Measurements from ENCODE around the gene RAD51B.

Gene RAD51B

DNA sequence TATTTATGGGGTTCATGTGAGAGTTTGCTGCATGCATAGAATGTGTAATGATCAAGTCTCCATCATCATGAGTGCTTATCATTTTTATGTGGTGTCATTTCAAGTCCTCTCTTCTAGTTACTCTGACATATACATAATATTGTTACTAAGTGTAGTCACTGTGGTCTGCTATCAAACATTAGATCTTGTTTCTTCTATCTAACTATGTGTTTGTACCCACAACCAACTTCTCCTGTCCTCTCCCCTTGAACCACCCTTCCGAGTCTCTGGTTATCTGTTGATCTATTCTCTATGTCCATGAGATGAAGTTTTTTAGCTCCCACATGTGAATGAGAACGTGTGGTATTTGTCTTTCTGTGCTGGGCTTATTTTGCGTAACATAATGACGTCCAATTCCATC lies 107.7 kb downstream of the RAD51B start:
- in situ Hi-C loops (cut with HindIII; ENCODE audit: low sequenced_read_pairs), result no loop called here
- no peak overlapping the region for H3K4me3 ChIP-seq (ENCODE audit: low read depth, low read length)
- TF ChIP-seq, protein P1, sequence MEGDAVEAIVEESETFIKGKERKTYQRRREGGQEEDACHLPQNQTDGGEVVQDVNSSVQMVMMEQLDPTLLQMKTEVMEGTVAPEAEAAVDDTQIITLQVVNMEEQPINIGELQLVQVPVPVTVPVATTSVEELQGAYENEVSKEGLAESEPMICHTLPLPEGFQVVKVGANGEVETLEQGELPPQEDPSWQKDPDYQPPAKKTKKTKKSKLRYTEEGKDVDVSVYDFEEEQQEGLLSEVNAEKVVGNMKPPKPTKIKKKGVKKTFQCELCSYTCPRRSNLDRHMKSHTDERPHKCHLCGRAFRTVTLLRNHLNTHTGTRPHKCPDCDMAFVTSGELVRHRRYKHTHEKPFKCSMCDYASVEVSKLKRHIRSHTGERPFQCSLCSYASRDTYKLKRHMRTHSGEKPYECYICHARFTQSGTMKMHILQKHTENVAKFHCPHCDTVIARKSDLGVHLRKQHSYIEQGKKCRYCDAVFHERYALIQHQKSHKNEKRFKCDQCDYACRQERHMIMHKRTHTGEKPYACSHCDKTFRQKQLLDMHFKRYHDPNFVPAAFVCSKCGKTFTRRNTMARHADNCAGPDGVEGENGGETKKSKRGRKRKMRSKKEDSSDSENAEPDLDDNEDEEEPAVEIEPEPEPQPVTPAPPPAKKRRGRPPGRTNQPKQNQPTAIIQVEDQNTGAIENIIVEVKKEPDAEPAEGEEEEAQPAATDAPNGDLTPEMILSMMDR (IDR thresholded peaks at IDR 0.05; ENCODE audit: low read depth, low read length), result no peak
- DNase-seq (ENCODE audit: low read depth, low spot score), result no peak

DNA sequence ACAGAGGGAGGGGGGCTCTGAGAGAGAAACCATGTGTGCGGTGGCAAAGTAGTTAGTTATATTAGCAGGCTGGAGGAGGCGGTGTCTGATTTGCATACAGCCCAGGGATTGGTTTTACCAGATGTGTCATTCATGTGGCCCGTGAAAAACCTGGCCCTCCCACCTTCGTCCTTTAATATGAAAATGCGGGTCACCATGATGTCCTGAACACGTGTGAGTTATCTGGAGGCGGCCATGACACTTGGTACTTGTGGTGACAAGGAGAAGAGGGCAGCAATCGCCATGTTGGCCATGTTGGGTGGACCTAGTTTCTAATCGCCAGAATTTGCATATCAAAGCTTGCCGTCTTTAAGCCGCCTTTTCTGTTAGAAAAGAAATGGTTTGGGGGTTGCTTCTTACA lies 108.8 kb downstream of the RAD51B start:
- DNase-seq (ENCODE audit: low read depth, low spot score), result no peak
- in situ Hi-C loops (cut with HindIII; ENCODE audit: low sequenced_read_pairs), result no loop called here
- TF ChIP-seq, protein P1 (IDR thresholded peaks at IDR 0.05; ENCODE audit: low read depth, low read length), result no peak
- no peak overlapping the region for H3K4me3 ChIP-seq (ENCODE audit: low read depth, low read length)

GRCh38 chr14:67932708-67933246 lies 113.2 kb downstream of the RAD51B start:
- no peak for DNase-seq (ENCODE audit: low read depth, low spot score)
- TF ChIP-seq, protein P1 (IDR thresholded peaks at IDR 0.05; ENCODE audit: low read depth, low read length), result no peak
- no peak overlapping the region for H3K4me3 ChIP-seq (ENCODE audit: low read depth, low read length)
- in situ Hi-C loops (cut with HindIII; ENCODE audit: low sequenced_read_pairs), result no loop called here

DNA sequence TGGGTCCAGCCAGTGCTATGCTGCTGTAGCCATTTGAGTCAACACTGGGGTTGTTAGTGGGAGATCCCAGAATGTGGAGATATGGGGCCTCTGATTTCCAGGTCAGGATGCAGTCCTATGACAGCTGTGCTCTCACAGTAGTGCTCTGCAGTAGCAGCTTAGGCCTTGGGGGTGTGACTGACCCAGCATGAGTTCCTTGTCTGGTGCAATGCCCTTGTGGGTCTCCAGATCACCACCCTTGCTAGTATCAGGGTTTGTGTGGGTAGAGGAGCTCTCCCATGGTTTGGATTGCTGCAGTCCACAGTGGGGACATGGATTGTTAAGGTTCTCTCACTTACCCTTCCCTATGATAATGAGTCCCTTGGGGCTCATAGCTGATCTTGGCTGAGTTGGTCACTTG lies 113.7 kb downstream of the RAD51B start:
- H3K4me3 ChIP-seq (ENCODE audit: low read depth, low read length), result no peak overlapping the region
- TF ChIP-seq, protein P1 (IDR thresholded peaks at IDR 0.05; ENCODE audit: low read depth, low read length), result no peak
- DNase-seq (ENCODE audit: low read depth, low spot score), result no peak
- in situ Hi-C loops (cut with HindIII; ENCODE audit: low sequenced_read_pairs), result no loop called here

DNA sequence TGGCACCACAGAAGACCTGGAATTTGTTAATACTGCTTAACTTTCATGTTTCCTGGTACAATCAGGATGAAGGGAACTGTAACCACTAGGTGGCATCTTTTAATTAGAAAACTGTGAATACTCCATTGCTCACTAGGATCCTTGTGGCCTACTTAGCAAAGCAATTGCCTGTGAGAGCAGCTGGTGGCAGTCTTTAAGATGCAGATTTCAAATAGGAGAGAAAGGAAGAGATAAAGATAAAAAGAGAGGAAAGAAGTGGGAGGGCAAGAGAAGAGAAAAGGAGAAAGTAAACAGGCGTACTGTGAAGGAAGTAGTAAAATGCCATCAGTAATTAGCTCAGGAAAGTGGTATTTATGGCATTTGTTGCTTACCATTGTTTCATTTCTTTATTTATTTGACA lies 114.5 kb downstream of the RAD51B start:
- in situ Hi-C loops (cut with HindIII; ENCODE audit: low sequenced_read_pairs), result no loop called here
- H3K4me3 ChIP-seq (ENCODE audit: low read depth, low read length), result no peak overlapping the region
- peak; percentile 86 for DNase-seq (ENCODE audit: low read depth, low spot score)
- TF ChIP-seq, protein P1 (IDR thresholded peaks at IDR 0.05; ENCODE audit: low read depth, low read length), result peak; percentile 66

- DNase-seq (ENCODE audit: low read depth, low spot score), result no peak
- H3K4me3 ChIP-seq (ENCODE audit: low read depth, low read length), result no peak overlapping the region
- TF ChIP-seq, protein P1 (IDR thresholded peaks at IDR 0.05; ENCODE audit: low read depth, low read length), result no peak
- in situ Hi-C loops (cut with HindIII; ENCODE audit: low sequenced_read_pairs), result no loop called here
Measured at GRCh38 chr14:67934862-67935261, 115.3 kb downstream of the RAD51B start.

- in situ Hi-C loops (cut with HindIII; ENCODE audit: low sequenced_read_pairs), result no loop called here
- no peak overlapping the region for H3K4me3 ChIP-seq (ENCODE audit: low read depth, low read length)
- TF ChIP-seq, protein P1 (IDR thresholded peaks at IDR 0.05; ENCODE audit: low read depth, low read length), result no peak
- DNase-seq (ENCODE audit: low read depth, low spot score), result no peak
Measured at GRCh38 chr14:67935371-67935770, 115.8 kb downstream of the RAD51B start.
